Measurements from ENCODE around the gene RNF152.

The RNF152 gene, protein sequence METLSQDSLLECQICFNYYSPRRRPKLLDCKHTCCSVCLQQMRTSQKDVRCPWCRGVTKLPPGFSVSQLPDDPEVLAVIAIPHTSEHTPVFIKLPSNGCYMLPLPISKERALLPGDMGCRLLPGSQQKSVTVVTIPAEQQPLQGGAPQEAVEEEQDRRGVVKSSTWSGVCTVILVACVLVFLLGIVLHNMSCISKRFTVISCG

DNA sequence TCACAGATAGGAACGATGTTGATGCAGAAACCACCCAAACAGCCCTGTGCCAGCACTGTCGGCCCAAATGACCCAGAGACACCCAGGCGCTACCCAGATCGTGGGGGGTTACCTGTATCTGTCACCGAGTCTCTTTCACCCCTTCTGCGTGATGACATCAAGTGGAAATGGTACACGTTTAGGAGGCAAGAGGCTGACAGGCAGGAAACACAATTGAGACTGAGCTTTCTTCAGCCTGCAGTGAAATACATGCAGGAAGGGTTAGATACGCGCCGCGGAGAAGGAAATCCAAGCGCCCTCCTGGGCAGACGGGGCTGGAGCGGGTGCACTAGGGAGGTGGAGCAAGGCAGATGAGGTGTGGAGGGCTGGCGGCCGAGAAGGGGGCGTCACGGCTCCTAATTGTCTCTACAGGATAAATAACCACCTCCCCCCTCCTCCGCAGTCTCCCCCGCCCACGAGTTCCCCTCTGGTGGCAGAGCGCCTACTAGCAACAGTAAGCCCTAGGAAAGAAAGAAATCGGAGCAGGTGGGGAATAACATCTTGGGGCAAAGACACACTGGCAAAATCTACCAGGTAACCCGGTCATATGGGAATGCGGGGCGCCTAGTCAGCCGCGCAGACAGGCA lies at the start of gene RNF152:
TSS of gene RNF152 (minus strand) at position 325 of the 626 bp plus-strand sequence. CDS start 76,544 bp downstream, outside the sequence.
- no peak for DNase-seq (ENCODE audit: low read depth)

- no peak for DNase-seq (ENCODE audit: low read depth)
Measured at GRCh38 chr18:61941948-61942471, 49.2 kb upstream of the RNF152 start.

DNA sequence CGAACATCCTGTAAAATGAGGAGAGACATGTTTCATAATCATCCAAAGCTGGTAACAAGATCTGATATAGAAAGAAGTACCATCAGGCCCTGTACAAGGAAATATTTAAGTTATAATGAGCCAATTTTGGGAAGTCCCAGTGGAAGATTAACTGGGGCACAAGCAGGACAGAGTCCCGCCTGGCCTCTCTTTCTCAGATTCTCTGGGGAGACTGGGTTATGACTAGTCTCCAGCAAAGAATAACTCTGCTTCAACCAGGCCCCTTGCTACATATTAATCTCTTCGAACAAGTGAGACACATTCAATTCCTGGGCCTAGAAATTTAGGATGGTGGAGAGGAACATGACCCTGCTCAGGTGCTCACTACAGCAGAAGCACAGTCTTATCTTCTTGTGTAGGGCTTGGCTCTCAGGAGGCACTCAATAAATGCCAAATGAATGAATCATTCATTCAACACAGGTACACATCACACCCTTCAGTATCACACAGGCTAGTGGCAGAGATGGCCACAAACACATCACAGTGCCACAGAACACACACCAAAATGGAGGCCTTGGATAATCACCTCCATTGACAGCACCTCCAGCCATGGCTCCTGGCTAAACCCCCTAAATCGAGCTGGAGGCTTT lies 46.4 kb upstream of the RNF152 start:
- DNase-seq (ENCODE audit: low read depth): no peak

- no peak for DNase-seq (ENCODE audit: low read depth)
Measured at GRCh38 chr18:61935362-61935761, 42.6 kb upstream of the RNF152 start.

GRCh38 chr18:61931654-61932379 lies 39.0 kb upstream of the RNF152 start:
- DNase-seq (ENCODE audit: low read depth): no peak

- DNase-seq (ENCODE audit: low read depth): no peak
Measured at GRCh38 chr18:61929881-61930640, 37.3 kb upstream of the RNF152 start.

DNA sequence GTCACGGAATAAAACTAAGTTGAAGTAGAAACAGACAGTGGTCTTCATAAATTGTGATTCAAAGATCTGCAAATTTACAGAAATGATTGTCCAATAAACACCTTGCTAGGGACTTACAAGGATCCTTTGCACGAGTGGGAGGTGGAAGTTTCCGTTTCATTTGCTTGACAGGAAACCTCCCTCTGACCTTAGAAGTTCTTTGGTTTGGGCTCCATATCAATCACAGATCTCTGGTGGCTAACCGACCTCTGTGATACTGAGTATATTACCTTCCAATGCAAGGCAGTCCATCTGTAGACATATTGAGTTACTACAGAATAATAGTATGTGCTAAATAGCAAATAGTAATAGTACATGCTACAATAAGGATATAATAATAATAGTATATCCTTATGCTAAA lies 33.7 kb upstream of the RNF152 start:
- no peak for DNase-seq (ENCODE audit: low read depth)

DNA sequence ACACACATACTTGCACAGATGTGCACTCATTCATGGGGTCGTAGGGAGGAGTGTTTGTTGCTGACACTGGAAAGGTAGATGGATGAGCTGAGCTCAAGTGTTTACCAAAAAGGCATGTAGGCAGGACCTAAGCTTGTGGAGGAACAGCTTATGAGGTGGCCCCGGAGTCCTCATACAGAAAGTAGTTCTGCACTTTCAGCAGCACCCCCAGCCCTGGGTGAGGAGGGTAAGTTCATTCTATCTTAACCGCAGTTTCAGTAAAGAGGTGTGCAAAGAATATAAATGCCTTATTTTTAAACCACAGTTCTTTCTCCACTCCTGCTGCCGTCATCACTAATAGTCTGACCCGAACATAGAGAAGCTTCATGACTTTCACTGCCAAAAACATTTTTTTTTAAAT lies 31.7 kb upstream of the RNF152 start:
- no peak for DNase-seq (ENCODE audit: low read depth)

DNA sequence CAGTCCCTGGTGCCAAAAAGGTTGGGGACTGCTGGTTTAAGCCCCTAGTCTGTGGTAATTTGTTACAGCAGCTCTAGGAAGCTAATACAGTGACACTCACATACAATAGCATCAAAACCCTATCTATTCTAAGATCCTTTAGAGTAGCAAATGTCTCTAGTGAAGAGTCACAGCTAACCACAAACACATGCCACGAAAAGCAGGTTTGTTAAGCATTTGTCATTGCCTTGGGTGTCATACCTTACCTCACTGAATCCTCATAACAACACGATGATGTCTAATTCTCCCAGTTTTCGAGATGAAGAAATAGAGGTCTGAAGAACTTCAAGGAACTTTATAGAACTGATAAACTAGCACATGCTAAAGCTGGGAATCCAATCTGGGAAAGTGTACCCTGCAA lies 29.6 kb upstream of the RNF152 start:
- DNase-seq (ENCODE audit: low read depth): no peak

- DNase-seq (ENCODE audit: low read depth): no peak
Measured at GRCh38 chr18:61921621-61922235, 28.9 kb upstream of the RNF152 start.

- DNase-seq (ENCODE audit: low read depth): no peak
Measured at GRCh38 chr18:61917818-61918217, 25.0 kb upstream of the RNF152 start.

GRCh38 chr18:61912476-61912875 lies 19.7 kb upstream of the RNF152 start:
- no peak for DNase-seq (ENCODE audit: low read depth)

DNA sequence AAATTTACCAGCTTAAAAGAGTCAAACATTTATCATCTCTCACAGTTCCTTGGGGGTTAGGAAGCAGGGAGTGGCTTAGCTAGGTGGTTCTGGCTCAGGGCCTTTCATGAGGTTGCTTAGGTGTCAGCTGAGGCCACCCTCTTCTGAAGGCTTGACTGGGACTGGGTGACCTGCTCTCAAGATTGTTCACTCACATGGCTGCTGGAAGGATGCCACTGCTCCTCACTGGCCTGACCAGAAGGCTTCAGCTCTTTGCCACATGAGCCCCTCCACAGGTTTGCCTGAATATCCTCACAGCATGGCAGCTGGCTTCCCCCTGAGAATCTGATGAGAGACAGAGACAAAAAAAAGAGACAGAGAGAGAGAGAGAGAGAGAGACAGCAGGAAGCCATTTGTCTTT lies 17.3 kb upstream of the RNF152 start:
- no peak for DNase-seq (ENCODE audit: low read depth)

DNA sequence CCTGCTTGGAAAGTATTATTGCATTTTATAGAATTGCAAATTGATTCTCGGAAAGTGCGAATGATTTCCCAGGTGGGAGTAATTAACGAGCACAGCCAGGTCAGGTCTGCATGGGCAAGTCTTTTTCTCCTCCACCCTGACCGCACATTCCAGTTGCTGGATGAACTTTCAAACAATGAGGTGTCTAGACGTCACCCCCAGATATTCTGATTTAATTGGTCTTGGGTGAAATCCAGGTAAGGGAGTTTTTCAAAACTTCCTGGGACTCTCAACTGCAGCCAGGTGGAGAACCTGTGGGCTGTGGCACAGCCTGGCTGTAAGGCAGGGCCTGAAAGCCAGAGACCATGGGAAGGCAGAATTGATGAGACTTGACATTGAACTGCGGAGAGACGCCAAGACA lies 15.9 kb upstream of the RNF152 start:
- no peak for DNase-seq (ENCODE audit: low read depth)

DNA sequence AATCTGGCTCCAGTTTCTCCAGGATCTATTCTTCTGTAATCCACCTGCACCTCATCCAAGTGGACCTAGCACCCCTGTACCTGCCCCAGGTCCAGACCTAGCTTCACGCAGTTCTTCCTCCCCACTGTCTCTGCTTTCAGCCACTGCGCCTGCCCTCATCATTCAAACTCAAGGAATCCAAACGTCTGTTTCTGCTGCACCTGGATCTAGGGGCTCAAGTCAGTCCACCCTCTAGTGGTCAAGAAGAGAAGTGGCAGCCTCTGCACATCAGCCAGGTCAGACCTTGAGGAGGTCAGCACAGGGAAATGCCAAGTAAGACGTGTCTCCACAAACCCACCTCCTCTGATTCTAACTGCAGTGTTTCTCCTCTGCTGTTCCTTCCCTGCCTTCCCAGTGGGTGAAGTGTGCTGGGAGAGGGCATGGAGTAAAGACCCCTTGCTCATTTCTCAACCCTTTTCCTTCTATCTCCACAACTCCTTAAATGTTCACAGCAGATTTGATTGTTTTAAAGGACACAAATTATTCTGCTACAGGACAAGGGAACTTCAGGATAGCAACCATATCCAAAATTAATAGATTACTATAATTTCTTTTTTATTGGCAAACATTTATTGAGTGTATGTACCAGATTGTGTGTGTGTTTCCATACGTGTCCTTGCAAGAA lies 8.6 kb upstream of the RNF152 start:
- DNase-seq (ENCODE audit: low read depth): peak; percentile 18

GRCh38 chr18:61900504-61901281 lies 7.9 kb upstream of the RNF152 start:
- no peak for DNase-seq (ENCODE audit: low read depth)

- no peak for DNase-seq (ENCODE audit: low read depth)
Measured at GRCh38 chr18:61898640-61899101, 5.9 kb upstream of the RNF152 start.

- no peak for DNase-seq (ENCODE audit: low read depth)
Measured at GRCh38 chr18:61896757-61897156, 4.0 kb upstream of the RNF152 start.

DNA sequence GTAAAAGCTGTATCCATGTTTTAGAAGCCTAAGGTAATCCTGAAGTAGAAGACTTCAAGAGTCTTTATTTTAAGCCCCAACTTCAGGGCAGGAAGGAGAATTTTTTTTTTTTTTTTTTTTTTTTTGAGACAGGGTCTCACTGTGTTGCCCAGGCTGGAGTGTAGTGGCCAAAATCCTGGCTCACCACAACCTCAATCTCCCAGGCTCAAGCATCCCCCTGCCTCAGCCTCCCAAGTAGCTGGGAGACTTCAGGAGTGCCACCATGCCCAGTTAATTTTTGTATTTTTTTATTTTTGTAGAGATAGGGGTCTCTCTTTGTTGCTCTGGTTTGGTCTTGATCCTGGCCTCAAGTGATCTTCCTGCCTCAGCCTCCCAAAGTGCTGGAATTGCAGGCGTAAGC lies 3.3 kb upstream of the RNF152 start:
- no peak for DNase-seq (ENCODE audit: low read depth)

All from stimulated activated CD8-positive, alpha-beta memory T cell treated with anti-CD3 and anti-CD28 coated beads, Interleukin-12 subunit alpha, Interleukin-12 subunit beta, amount 100 ng/mL, for 1 hour (primary cell).